Osteoblast (primary cell): Measurements from ENCODE around the gene YIF1B. TPM values are rescaled to one million over a fixed set of nuclear protein-coding genes. Genes with fewer than 3 reads are reported as not detected.

Experiments
- DNase-seq: peaks from one replicate; pipeline ENCODE4 v3.0.0; 2011; ENCODE audit warnings: low spot score, mixed read lengths; ENCODE audit not compliant: insufficient read length; ENCODE audit errors: missing footprints
- H2AFZ ChIP-seq: 2 replicates; pipeline ENCODE4 v1.6.0; 2011; ENCODE audit warnings: mild to moderate bottlenecking, low read length
- H3K27ac ChIP-seq: 2 replicates; pipeline ENCODE4 v1.5.1; 2011; ENCODE audit warnings: mild to moderate bottlenecking, low read depth, low read length, moderate library complexity
- H3K27me3 ChIP-seq: 2 replicates; pipeline ENCODE4 v1.6.0; 2012; ENCODE audit warnings: mild to moderate bottlenecking, control low read depth, inconsistent platforms, low read length, moderate library complexity; ENCODE audit not compliant: insufficient read depth
- H3K36me3 ChIP-seq: 2 replicates; pipeline ENCODE4 v1.5.1; 2011; ENCODE audit warnings: mild to moderate bottlenecking, low read length, control low read depth, moderate library complexity; ENCODE audit not compliant: insufficient read depth
- H3K4me1 ChIP-seq: 2 replicates; pipeline ENCODE4 v1.5.1; 2011; ENCODE audit warnings: mild to moderate bottlenecking, low read length, control low read depth, moderate library complexity; ENCODE audit not compliant: insufficient read depth
- H3K4me2 ChIP-seq: 2 replicates; pipeline ENCODE4 v1.6.0; 2011; ENCODE audit warnings: mild to moderate bottlenecking, low read length; ENCODE audit not compliant: insufficient read depth
- H3K4me3 ChIP-seq: fragments of 200-600 bp; sonication (generic); 3 replicates; pipeline ENCODE4 v1.5.1; 2012; ENCODE audit warnings: mild to moderate bottlenecking, low read length, inconsistent platforms; ENCODE audit not compliant: insufficient read depth
- H3K79me2 ChIP-seq: 2 replicates; pipeline ENCODE4 v1.6.0; 2012; ENCODE audit warnings: mild to moderate bottlenecking, low read length, control low read depth, inconsistent platforms; ENCODE audit not compliant: insufficient read depth
- H3K9me3 ChIP-seq: 2 replicates; pipeline ENCODE4 v1.5.1; 2011; ENCODE audit warnings: low read depth, low read length, control low read depth
- H4K20me1 ChIP-seq: 2 replicates; pipeline ENCODE4 v1.6.0; 2012; ENCODE audit warnings: mild to moderate bottlenecking, low read length, control low read depth; ENCODE audit not compliant: insufficient read depth
- total RNA-seq: library from RNA; depleted of rRNA; stranded (reverse); fragments of >200 nt; gene quantifications from 2 replicates; pipeline ENCODE4 v1.2.3, GENCODE V29; 2012
- TF ChIP-seq, protein P1 (sequence below): IDR thresholded peaks from 2 replicates; pipeline ENCODE4 v1.5.1; 2011; ENCODE audit warnings: mild to moderate bottlenecking, low read depth, low read length, moderate library complexity; ENCODE audit errors: extremely low read depth

YIF1B gene
- total RNA-seq, 1 donor = 55.0 TPM

DNA sequence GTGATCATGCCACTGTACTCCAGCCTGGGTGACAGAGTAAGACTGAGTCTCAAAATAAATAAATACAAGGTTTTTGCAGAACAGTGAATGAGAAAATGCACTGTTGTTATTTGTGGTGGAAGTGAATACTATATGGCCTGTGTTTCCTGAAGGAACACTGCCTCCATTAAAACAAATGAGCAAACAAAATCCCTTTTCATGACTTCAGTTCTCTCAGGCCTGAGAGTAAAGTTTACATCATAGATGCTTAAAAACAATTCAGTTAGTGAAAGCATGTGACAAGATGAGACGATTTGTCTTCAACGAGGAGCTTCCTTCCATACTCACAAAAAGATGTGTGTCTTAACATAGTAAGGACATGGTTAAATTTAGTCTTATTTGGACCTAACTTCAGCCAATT, 37.0 kb downstream of the YIF1B start:
- H3K36me3 ChIP-seq = no peaks in the 10 kb centered on the region
- no peaks in the 10 kb centered on the region for H4K20me1 ChIP-seq
- no peaks in the 10 kb centered on the region for H3K9me3 ChIP-seq
- peaks cover 24% of the 10 kb centered on the region for H3K4me1 ChIP-seq
- TF ChIP-seq, protein P1, sequence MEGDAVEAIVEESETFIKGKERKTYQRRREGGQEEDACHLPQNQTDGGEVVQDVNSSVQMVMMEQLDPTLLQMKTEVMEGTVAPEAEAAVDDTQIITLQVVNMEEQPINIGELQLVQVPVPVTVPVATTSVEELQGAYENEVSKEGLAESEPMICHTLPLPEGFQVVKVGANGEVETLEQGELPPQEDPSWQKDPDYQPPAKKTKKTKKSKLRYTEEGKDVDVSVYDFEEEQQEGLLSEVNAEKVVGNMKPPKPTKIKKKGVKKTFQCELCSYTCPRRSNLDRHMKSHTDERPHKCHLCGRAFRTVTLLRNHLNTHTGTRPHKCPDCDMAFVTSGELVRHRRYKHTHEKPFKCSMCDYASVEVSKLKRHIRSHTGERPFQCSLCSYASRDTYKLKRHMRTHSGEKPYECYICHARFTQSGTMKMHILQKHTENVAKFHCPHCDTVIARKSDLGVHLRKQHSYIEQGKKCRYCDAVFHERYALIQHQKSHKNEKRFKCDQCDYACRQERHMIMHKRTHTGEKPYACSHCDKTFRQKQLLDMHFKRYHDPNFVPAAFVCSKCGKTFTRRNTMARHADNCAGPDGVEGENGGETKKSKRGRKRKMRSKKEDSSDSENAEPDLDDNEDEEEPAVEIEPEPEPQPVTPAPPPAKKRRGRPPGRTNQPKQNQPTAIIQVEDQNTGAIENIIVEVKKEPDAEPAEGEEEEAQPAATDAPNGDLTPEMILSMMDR = no peak
- no peak for DNase-seq
- H2AFZ ChIP-seq = no peak overlapping the region
- no peak overlapping the region for H3K4me3 ChIP-seq
- H3K79me2 ChIP-seq = no peaks in the 10 kb centered on the region
- peak overlapping the region; percentile 75 for H3K27ac ChIP-seq
- H3K4me2 ChIP-seq = no peak overlapping the region
- H3K27me3 ChIP-seq = no peaks in the 10 kb centered on the region

DNA sequence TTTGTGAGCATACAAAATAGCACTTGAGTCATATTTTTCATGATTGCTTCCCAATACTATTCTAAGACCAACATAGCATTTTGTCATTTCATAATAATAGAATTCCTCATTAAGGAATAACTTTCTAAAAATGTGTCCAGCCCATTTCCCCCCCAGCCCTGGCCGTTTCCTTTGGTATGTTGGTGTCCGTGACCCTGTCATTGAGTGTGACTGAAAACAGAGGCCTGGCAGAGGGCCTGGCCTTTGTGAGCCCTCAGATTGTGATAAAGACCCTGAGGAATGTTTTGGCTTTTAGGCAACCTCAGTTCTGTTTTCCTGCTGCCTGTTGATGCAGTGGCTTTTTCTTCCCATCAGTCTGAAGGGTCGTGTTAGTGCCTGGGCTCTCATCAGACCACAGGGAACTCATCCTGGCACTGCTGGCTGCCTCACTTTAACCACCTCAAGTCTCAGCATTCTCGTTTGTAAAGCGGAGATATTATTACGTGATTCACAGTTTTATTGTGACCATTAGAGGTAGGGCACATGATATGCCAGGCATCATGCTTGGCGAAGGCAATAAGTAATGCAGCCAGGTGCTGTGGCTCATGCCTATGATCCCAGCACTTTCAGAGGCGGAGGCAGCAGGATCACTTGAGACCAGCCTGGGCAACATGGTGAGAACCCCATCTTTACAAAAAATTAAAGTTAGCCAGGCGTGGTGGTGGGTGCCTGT, 37.6 kb downstream of the YIF1B start:
- Histone ChIP-seq H3K36me3 (no peaks in the 10 kb centered on the region), H3K4me3 (peak overlapping the region; percentile 41), H4K20me1 (no peaks in the 10 kb centered on the region), H3K4me1 (peaks cover 24% of the 10 kb centered on the region), H3K4me2 (peak overlapping the region; percentile 70), H3K27ac (peak overlapping the region; percentile 75), H2AFZ (peak overlapping the region; percentile 37), H3K9me3 (no peaks in the 10 kb centered on the region), H3K27me3 (no peaks in the 10 kb centered on the region), H3K79me2 (no peaks in the 10 kb centered on the region)
- DNase-seq = peak; percentile 85
- TF ChIP-seq, protein P1 = no peak

DNA sequence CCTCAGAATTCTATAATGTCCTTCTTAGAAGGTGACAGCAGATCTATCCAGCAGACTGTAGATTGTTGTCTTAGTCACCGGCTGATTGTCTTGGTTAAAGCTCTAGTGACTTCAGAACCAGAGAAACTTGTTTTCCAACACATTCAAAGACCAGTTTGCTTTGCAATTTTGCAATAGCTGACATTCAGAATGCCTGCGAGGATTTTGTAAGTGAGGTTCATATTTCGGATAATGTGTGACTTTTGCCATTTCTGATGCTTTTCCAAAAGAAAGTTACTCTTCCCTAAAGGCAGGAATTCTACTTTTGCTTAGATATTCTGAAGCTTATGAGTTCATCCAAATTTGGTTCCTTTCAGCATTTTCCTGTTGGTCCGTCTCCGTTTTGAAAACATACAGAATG, 38.2 kb downstream of the YIF1B start:
- no peaks in the 10 kb centered on the region for H4K20me1 ChIP-seq
- H3K4me1 ChIP-seq = peaks cover 24% of the 10 kb centered on the region
- H3K27ac ChIP-seq = peak overlapping the region; percentile 75
- peak overlapping the region; percentile 35 for H2AFZ ChIP-seq
- DNase-seq = peak; percentile 22
- H3K9me3 ChIP-seq = no peaks in the 10 kb centered on the region
- H3K4me3 ChIP-seq = no peak overlapping the region
- TF ChIP-seq, protein P1 = no peak
- no peaks in the 10 kb centered on the region for H3K27me3 ChIP-seq
- H3K4me2 ChIP-seq = peak overlapping the region; percentile 70
- H3K36me3 ChIP-seq = no peaks in the 10 kb centered on the region
- no peaks in the 10 kb centered on the region for H3K79me2 ChIP-seq

DNA sequence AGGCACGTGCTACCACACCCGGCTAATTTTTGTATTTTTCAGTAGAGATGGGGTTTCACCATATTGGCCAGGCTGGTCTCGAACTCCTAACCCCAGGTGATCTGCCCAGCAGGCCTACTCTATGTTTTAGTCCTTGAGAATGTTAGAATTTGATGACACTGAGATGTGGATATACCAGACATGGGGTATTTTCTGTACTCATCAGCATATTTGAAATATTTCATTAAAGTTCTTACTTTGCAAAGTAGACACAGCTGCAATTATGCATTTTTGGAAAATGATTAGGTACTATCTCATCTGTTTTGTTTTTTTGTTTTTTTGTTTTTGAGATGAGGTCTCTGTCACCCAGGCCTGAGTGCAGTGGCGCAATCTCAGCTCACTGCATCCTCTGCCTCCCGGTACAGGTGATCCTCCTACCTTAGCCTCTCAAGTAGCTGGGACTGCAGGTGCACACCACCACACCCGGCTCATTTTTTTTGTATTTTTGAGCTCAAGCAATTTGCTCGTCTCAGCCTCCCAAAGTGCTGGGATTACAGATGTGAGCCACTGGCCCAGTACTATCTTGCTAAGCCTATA, 38.7 kb downstream of the YIF1B start:
- Histone ChIP-seq H3K27ac (peak overlapping the region; percentile 75), H3K27me3 (no peaks in the 10 kb centered on the region), H3K4me2 (peak overlapping the region; percentile 70), H3K9me3 (no peaks in the 10 kb centered on the region), H3K36me3 (no peaks in the 10 kb centered on the region), H4K20me1 (no peaks in the 10 kb centered on the region), H3K79me2 (no peaks in the 10 kb centered on the region), H3K4me1 (peaks cover 24% of the 10 kb centered on the region), H2AFZ (no peak overlapping the region), H3K4me3 (no peak overlapping the region)
- DNase-seq = no peak
- TF ChIP-seq, protein P1 = no peak
